ENCODE data around the gene TSPAN19.

GRCh38 chr12:84986117-84986516 is 50.0 kb downstream of the TSPAN19 start:
- TF ChIP-seq CTCF (IDR thresholded peaks at IDR 0.05) (no peak), POLR2A (IDR thresholded peaks at IDR 0.05) (no peak)
